ENCODE results near the gene GRM4.

GRM4 gene

DNA sequence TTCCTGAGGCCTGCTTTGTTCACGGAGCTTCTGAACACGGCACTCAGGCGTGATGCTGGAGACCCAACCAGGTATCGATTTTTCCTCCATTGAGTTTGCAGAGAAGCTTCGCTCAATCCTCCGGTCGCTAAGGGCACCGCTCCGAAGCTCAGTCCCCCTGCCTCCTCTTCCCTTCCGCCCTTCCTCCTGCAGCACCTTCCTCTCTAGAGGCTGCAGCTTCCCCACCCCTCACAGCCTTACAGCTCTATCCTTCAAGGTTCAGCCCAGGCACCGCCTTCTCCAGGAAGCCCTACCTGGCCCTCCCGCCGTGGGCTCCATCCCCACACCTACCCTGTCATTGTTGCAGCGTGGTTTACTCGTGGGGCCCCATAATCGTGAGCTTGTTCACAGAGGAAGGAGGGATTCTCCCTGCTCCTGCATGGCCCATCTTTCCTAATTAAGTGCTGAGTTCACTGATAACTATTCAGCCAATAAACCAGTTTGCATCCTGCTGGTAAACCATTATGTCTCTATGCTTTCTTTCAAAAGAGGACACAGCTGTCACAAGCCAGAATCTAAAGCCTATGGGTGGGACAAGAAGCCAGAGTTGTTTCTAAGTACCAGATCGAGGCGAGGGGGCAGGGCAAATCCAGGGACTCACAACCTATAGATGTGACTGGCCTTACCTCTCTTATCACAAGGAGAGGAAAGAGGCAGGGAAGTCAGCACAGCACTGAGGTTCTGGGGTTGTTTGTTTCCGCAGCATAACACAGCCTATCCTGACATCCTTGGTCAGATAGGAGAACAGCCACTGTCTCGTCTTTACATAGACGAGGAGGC, 152.0 kb downstream of the GRM4 start:
- DNase-seq (ENCODE audit: low spot score), result no peak

DNA sequence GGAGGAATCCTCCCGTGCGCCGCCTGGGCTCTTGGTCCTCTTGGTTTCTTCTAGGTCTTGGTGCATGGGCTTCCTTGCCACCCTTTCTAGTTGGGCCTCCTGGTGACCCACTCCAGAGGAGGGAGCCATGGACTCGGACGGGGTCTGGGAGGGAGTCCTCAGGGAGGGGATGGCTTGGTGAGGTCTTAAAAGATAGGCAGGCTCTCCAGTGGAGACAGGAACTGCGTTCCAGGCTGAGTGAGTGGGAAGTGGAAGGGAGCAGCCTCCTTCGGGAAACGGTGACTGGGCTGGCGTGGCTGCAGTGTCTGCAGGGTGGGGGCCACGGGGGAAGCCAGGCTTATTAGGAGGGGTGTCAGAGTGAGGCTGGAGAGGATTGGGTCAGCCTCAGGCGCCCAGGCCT, 152.8 kb downstream of the GRM4 start:
- no peak for DNase-seq (ENCODE audit: low spot score)

GRCh38 chr6:33992191-33992590, 153.7 kb downstream of the GRM4 start:
- no peak for DNase-seq (ENCODE audit: low spot score)

DNA sequence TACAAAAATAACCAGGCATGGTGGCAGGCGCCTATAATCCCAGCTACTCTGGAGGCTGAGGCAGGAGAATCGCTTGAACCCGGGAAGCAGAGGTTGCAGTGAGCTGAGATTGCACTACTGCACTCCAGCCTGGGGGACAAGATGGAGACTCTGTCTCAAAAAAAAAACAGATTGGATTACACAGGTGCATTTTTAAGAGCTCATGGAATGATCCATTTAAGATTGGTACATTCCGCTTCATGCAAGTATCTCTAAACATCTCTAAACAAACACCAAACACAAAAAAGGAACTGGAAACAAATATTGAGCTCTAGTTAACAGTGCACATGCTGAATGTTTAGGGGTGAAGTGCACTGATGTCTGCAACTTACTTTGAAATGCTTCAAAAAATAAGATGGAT, 154.3 kb downstream of the GRM4 start:
- DNase-seq (ENCODE audit: low spot score), result no peak

GRCh38 chr6:33990061-33990541, 155.8 kb downstream of the GRM4 start:
- DNase-seq (ENCODE audit: low spot score), result no peak

- DNase-seq (ENCODE audit: low spot score), result no peak
These were observed 156.7 kb downstream of the GRM4 start for GRCh38 chr6:33989016-33989854.

DNA sequence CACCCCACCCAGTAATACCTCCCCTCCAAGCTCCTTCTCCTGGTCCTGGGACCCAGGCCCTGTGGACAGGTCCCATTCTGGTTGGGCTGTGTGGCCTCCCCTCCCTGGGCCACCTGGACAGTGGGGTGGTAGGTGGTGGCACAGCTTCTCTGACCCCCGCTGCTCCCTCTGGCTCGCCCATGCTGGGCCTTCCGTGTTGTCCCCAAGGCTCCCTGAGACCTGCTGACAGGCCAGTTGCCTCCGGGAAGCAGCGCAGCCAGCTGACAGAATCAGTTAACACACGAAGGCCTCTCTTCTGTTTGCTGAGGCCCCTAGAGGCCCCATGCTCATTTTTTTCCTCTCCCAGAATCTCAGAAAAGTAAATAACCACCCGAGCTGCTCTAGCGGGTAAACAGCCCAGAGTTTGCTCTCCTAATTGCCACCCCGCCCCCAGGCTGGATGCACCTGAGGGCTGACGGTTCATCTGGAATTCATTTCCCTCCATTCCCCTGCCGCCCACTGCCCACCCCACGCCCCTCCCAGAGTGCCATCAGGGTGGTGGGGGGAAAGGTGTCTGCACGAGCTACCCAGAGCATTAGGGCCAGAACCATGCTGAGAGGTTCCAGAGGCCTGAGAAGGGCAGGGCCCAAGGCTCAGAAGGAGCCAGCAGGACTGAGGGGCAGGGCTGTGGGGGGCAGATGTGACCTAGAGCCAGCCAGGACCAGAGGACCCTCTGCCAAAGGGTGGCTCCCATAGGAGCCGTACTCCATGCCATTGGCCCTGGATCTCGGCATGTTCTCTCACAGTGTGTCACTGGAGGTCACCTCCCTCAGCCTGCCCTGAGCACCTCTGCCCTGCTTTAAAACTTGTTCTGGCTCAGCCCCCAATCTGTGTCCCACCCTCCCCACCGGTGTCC, 157.5 kb downstream of the GRM4 start:
- no peak for DNase-seq (ENCODE audit: low spot score)

DNA sequence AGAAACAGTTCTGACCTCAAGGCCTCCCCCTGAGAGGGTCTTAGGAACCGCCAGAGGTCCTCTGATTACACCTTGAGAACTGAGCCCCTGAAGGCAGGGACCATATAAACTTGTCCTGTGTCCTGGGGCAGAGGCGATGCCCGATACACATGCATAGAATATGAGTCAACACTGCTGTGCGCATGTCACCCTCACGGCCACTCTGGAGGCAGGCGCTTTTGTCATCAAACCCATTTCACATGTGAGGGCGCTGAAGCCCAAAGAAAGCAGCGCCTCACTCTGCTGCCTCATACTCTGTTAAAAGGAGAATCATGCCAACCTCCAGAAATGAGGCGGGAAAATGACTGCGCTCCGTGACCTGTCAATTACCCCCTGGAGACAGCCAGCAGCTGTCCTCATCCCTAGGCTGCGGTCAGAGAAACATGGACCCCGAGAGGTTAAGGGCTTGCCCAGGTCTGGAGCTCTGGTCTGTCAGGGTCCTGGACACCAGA, 158.3 kb downstream of the GRM4 start:
- no peak for DNase-seq (ENCODE audit: low spot score)

DNA sequence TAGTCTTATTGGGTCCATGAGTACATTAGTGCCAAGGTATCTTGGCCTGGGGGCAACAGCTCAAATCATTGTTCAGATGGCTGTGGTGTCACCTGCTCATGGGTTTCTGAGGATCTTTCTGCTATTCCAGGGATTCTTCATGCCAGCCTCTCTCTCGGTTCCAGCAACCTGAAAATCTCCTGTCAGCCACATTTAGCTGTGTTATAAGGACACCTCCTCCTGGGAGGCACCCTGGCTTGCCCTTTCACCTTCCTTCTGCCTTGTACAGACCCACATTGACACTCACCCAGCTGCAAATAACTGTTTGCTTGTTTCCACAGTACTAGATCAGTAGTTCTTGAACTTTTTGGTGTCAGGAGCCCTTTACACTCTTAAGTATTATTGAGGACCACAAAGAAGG, 159.9 kb downstream of the GRM4 start:
- DNase-seq (ENCODE audit: low spot score), result no peak

- no peak for DNase-seq (ENCODE audit: low spot score)
These were observed 160.6 kb downstream of the GRM4 start for GRCh38 chr6:33985313-33985751.

DNA sequence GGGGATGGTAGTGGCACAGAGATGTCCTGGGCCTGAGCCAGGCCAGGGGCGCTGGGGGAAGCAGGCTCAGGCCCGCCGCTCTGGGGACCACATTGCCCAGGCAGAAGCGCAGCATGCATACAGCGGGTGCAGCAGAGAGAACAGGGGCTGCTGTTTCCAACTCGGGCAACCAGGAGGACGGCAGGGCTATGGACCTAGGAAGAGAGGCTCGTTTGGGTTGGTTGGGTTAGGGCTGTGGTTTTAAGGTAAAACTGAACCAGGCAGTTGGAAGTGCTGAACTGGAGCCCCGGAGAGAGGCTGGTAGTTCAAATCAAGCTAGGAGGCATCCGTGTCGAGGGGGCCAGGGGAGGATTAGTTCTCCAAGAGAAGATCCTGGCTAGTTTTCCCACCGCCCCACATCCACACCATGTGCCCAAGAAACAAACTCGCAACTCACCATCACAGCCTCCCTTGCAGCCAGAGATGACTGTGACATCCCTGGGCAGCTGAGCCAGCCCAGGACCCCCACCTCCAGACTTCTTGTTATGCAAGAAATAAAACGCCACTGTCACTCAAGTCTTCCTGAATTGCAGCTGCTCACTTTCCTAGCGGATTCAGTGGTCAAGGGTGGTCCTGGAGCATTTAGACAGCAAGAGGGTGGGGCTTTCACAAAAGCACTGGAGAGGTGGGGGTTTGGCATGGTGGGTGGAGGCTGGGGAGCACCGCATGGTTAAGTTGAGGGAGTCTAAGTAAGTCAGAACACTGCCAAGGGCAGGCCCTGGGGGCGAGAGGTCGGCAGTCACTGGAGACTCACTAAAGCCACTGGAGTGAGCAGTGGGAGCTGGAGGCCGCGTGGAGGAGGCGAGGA, 161.2 kb downstream of the GRM4 start:
- DNase-seq (ENCODE audit: low spot score), result no peak

DNA sequence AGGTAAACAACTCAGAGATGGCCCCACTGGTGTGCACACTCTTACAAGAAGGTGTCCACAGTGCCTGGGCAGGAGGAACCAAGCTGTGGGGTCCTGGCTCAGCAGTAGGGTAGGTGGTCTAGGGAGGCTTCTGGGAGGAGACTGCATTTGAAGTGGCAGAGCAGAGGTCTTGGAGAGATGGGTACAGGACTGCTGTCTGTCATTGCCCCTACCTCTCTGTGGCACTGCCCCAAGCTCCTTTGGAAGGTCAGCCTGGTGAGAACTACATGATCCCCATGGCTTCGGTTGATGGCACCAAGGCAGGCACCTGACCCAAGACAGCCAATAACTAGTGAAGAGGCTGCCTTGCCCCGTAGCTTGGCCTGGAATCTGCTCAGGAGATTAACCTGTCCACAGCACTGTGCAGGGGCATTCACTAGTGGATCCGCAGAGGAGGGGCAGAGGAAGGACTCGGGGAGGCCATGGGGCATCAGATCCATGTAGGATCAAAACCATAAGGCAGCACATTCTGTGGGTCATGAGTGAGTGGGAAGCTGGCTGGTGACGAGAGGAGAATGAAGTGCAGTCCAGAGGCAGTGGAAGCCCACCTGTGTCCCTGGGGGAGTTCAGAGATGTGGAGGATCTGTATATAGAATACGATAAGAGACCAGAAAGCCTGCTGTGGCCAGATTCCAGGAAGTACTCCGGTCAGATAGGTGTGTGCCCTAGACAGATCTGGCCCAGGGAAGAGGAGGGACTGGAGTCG, 162.0 kb downstream of the GRM4 start:
- no peak for DNase-seq (ENCODE audit: low spot score)

- no peak for DNase-seq (ENCODE audit: low spot score)
These were observed 162.7 kb downstream of the GRM4 start for GRCh38 chr6:33983109-33983716.

DNA sequence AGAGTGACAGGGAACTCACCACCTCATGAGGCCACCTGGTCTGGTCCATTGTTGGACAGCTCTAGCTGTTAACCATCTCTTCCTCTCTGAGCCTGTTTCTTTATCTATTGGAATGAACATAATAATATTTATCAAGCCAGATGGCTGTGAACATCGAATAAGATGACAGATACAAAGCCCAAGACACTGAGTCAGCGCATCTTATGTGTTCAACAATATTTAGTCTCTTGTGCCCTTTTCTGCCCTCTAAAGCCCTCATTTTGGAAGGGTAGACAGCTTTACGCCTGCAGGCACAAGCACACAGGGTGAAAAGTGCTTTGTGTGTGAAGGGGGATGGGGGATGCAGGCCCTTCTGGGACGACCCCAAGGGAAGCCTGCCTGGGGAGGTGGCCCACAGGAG, 164.0 kb downstream of the GRM4 start:
- DNase-seq (ENCODE audit: low spot score), result no peak

DNA sequence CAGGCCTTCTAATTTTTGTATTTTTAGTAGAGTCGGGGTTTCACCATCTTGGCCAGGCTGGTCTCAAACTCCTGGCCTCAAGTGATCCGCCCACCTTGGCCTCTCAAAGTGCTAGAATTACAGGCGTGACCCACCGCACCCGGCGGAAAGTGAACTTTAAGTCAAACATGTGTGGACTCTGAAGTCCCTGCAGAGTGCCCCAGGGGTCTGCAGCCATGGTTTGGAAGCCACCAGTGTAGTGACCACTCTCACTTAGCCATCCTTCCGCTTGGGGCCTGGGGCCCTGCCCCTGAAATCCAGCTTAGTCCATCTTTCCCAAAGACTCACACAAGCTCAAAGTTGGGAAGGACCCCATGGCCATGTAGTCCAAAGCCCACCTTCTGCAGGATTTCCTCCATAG, 164.5 kb downstream of the GRM4 start:
- no peak for DNase-seq (ENCODE audit: low spot score)

GRCh38 chr6:33980176-33981175, 165.4 kb downstream of the GRM4 start:
- DNase-seq (ENCODE audit: low spot score), result no peak

DNA sequence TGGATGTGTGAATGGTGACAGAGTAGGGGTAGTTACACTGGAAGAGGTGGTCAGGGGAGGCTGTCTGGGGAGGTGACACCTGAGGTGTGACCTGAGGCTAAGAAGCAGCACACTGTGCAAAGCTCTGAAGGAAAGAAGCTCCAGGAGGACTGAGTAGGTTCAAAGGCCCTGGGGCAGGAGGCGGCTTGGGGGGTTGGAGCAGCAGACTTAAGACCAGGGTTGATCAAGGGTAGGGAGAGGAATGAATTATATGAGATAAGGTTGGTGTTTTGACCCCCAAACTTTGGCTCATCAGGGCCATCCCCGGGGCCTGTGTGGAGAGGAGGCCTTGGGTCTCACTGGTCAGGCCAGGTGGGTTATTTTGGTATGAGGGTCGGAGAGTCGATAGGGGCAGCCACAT, 166.1 kb downstream of the GRM4 start:
- DNase-seq (ENCODE audit: low spot score), result no peak

DNA sequence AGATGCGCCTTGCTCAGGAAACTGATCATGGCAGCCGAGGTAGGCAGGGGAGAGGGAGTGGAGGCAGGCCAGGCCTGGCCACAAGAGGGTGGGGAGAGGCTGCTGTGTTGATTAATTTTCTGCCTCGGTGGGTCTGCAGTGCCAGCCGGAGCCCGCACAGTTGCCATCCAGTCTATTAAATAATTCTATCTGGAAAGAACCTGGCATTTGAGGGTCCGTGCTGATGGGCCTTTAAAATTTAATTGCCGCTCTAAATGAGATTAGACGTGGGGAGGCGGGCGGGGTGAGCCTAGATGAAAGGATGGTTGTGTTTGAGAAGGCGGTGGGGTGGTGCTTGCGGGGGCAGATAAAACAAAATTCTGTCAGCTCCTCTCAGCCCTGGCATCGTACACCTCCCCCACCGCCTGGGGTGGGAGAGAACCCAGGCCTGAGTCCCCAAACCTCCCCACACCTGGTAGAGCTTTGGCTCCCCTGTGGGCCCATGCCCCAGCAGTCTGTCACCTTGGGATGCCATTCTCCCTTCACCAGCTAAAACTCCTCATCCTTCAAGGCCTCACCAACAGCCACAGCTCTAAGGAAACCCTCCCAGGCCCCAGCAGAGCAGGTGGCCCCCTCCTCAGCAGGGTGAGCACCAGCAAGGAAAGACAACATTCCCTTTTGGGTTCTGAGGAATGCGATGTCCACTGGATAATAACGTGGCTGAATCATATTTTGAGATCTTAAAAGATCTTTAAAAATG, 167.3 kb downstream of the GRM4 start:
- no peak for DNase-seq (ENCODE audit: low spot score)

Measured in hematopoietic multipotent progenitor cell treated with erythropoietin and hydrocortisone succinate and interleukin-3 and kit ligand, for 17 days (in vitro differentiated cells).